ENCODE data around the gene PCDHA1. TPM values are rescaled to one million over a fixed set of nuclear protein-coding genes. Genes with fewer than 3 reads are reported as not detected.

PCDHA1 gene
- polyA plus RNA-seq, 1 of the 3 experiments (the other 2 are of a cell fraction) = 0.16 TPM

GRCh38 chr5:141032626-141033025 is 246.7 kb downstream of the PCDHA1 start:
- Histone ChIP-seq H3K4me3 (ENCODE audit: low read depth in 2 of 2, low read length in 1 of 2) (no peak overlapping the region), H3K9ac (no peak overlapping the region), H3K9me3 (no peaks in the 10 kb centered on the region), H3K36me3 (replicated peaks in 1 of 2; ENCODE audit: control insufficient read depth in 1 of 2, insufficient read depth in 2 of 2, low read length in 1 of 2) (no peaks in the 10 kb centered on the region), H3K4me1 (ENCODE audit: control insufficient read depth in 1 of 2, insufficient read depth in 2 of 2, low read depth in 1 of 2, low read length in 1 of 2) (no peaks in the 10 kb centered on the region), H3K9me2 (no peaks in the 10 kb centered on the region), H2AFZ (ENCODE audit: low read depth) (no peak overlapping the region), H4K20me1 (ENCODE audit: insufficient read depth) (no peaks in the 10 kb centered on the region), H3K79me2 (ENCODE audit: insufficient read depth) (no peaks in the 10 kb centered on the region), H3K27ac (ENCODE audit: low read depth in 2 of 2, low read length in 1 of 2) (no peak overlapping the region), H3K4me2 (no peak overlapping the region), H3K27me3 (ENCODE audit: insufficient read depth) (no peaks in the 10 kb centered on the region), H3F3A (replicated peaks; ENCODE audit: insufficient read depth) (no peaks in the 10 kb centered on the region)
- 52% methylated on average over 1 of the region's 1 CpG for WGBS (ENCODE audit: low lambda C conversion rate)
- ChIA-PET POLR2A (no interaction called here), CTCF (interaction anchor here (1.1 to 1.5 kb wide), 7 partner anchors 8 to 226 kb away, joined by 3 to 6 read pairs (median 5); partner anchors contain the start of genes PCDHA4 and PCDHAC1)
- DNase-seq = no peak
- TF ChIP-seq TAF1 (IDR thresholded peaks at IDR 0.05; ENCODE audit: borderline replicate concordance, low read depth, low read length) = no peak
- no peak for TF ChIP-seq NRF1 (IDR thresholded peaks at IDR 0.05; ENCODE audit: low read depth, low read length)
- no peak for TF ChIP-seq SMC3 (IDR thresholded peaks at IDR 0.05; ENCODE audit: low read depth, low read length)
- TF ChIP-seq ZBTB33 (IDR thresholded peaks at IDR 0.05; ENCODE audit: borderline replicate concordance, low read depth) = no peak
- no peak for TF ChIP-seq USF1 (IDR thresholded peaks at IDR 0.05; ENCODE audit: borderline replicate concordance, low read depth)
- no peak for TF ChIP-seq REST (IDR thresholded peaks at IDR 0.05; ENCODE audit: low read depth, low read length)
- TF ChIP-seq CHD2 (IDR thresholded peaks at IDR 0.05; ENCODE audit: low read length, partially characterized antibody) = no peak
- TF ChIP-seq RFX5 (IDR thresholded peaks at IDR 0.05; ENCODE audit: low read length) = no peak

- H3K27me3 ChIP-seq (ENCODE audit: insufficient read depth) = no peaks in the 10 kb centered on the region
- TF ChIP-seq USF1 (IDR thresholded peaks at IDR 0.05; ENCODE audit: borderline replicate concordance, low read depth) (no peak), NFIC (IDR thresholded peaks at IDR 0.05; ENCODE audit: borderline replicate concordance) (no peak), MAX (IDR thresholded peaks at IDR 0.05; ENCODE audit: low read depth) (no peak), PBX3 (IDR thresholded peaks at IDR 0.05) (no peak), JUND (IDR thresholded peaks at IDR 0.05) (no peak)
- no peak overlapping the region for H3K9ac ChIP-seq
- H3K4me3 ChIP-seq (ENCODE audit: low read depth in 2 of 2, low read length in 1 of 2) = no peak overlapping the region
- no peak overlapping the region for H3K4me2 ChIP-seq
- H3K27ac ChIP-seq (ENCODE audit: low read depth in 2 of 2, low read length in 1 of 2) = peak overlapping the region in 1 of 2 experiments; percentile 50; a peak in 1 of 4 replicates
- no peaks in the 10 kb centered on the region for H4K20me1 ChIP-seq (ENCODE audit: insufficient read depth)
- H3K79me2 ChIP-seq (ENCODE audit: insufficient read depth) = no peaks in the 10 kb centered on the region
- no peaks in the 10 kb centered on the region for H3F3A ChIP-seq (replicated peaks; ENCODE audit: insufficient read depth)
- no peak overlapping the region for H2AFZ ChIP-seq (ENCODE audit: low read depth)
- no peaks in the 10 kb centered on the region for H3K9me3 ChIP-seq
- ChIA-PET POLR2A (interaction anchor here (1.9 kb wide), 1 partner anchor 72 kb away, joined by 26 read pairs; the partner anchor contains the start of gene PCDHAC2), CTCF (interaction anchor here (0.9 to 9.0 kb wide), 18 partner anchors 10 to 233 kb away, joined by 3 to 194 read pairs (median 20); partner anchors contain the start of genes PCDHA12, PCDHA4, PCDHA6 and PCDHA8)
- H3K9me2 ChIP-seq = no peaks in the 10 kb centered on the region
- H3K36me3 ChIP-seq (replicated peaks in 1 of 2; ENCODE audit: control insufficient read depth in 1 of 2, insufficient read depth in 2 of 2, low read length in 1 of 2) = no peaks in the 10 kb centered on the region
- H3K4me1 ChIP-seq (ENCODE audit: control insufficient read depth in 1 of 2, insufficient read depth in 2 of 2, low read depth in 1 of 2, low read length in 1 of 2) = peaks cover 0 to 7% of the 10 kb centered on the region in 2 experiments; a peak in 2 of 4 replicates
- DNase-seq = no peak
Observed at GRCh38 chr5:141039061-141039460, 253.1 kb downstream of the PCDHA1 start.
